Measurements from ENCODE around the gene TCOF1.

DNA sequence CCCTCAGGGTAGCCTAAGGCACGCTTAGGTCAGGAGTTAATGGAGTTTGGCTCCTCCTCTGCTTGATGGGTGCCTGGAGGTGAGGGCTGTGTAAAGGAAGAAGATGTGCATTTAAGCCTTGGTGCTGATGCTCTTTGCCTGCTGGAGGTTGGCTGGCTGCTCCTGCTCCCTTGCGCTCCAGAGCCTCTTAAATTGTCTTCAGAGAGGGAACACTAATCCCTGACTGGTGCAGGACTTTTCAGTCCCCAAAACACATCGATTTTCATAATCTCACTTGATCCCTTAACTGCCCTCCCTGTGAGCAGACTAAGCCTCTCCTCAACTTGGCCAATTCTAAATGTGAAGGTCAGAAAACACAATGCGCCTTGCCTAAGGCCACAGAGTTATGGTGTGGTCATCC lies 16.2 kb upstream of the TCOF1 start:
- TF ChIP-seq, protein P1, sequence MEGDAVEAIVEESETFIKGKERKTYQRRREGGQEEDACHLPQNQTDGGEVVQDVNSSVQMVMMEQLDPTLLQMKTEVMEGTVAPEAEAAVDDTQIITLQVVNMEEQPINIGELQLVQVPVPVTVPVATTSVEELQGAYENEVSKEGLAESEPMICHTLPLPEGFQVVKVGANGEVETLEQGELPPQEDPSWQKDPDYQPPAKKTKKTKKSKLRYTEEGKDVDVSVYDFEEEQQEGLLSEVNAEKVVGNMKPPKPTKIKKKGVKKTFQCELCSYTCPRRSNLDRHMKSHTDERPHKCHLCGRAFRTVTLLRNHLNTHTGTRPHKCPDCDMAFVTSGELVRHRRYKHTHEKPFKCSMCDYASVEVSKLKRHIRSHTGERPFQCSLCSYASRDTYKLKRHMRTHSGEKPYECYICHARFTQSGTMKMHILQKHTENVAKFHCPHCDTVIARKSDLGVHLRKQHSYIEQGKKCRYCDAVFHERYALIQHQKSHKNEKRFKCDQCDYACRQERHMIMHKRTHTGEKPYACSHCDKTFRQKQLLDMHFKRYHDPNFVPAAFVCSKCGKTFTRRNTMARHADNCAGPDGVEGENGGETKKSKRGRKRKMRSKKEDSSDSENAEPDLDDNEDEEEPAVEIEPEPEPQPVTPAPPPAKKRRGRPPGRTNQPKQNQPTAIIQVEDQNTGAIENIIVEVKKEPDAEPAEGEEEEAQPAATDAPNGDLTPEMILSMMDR (IDR thresholded peaks at IDR 0.05; ENCODE audit: insufficient read depth, low read length): no peak
- TF ChIP-seq, protein P2, sequence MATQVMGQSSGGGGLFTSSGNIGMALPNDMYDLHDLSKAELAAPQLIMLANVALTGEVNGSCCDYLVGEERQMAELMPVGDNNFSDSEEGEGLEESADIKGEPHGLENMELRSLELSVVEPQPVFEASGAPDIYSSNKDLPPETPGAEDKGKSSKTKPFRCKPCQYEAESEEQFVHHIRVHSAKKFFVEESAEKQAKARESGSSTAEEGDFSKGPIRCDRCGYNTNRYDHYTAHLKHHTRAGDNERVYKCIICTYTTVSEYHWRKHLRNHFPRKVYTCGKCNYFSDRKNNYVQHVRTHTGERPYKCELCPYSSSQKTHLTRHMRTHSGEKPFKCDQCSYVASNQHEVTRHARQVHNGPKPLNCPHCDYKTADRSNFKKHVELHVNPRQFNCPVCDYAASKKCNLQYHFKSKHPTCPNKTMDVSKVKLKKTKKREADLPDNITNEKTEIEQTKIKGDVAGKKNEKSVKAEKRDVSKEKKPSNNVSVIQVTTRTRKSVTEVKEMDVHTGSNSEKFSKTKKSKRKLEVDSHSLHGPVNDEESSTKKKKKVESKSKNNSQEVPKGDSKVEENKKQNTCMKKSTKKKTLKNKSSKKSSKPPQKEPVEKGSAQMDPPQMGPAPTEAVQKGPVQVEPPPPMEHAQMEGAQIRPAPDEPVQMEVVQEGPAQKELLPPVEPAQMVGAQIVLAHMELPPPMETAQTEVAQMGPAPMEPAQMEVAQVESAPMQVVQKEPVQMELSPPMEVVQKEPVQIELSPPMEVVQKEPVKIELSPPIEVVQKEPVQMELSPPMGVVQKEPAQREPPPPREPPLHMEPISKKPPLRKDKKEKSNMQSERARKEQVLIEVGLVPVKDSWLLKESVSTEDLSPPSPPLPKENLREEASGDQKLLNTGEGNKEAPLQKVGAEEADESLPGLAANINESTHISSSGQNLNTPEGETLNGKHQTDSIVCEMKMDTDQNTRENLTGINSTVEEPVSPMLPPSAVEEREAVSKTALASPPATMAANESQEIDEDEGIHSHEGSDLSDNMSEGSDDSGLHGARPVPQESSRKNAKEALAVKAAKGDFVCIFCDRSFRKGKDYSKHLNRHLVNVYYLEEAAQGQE (IDR thresholded peaks at IDR 0.05; ENCODE audit: insufficient replicate concordance, low read depth): no peak
- TF ChIP-seq SPI1 (IDR thresholded peaks at IDR 0.05; ENCODE audit: borderline replicate concordance, low read depth): no peak
